Superior temporal gyrus (tissue), 1 donor: ENCODE results near the gene ITGB8.
A peak's percentile ranks its signal among the peaks of the same experiment; 100 is the strongest.

Source experiments
- DNase-seq: peaks from one replicate; pipeline ENCODE4 v3.0.0-alpha.2; 2016; ENCODE audit errors: extremely low spot score

The ITGB8 gene

DNA sequence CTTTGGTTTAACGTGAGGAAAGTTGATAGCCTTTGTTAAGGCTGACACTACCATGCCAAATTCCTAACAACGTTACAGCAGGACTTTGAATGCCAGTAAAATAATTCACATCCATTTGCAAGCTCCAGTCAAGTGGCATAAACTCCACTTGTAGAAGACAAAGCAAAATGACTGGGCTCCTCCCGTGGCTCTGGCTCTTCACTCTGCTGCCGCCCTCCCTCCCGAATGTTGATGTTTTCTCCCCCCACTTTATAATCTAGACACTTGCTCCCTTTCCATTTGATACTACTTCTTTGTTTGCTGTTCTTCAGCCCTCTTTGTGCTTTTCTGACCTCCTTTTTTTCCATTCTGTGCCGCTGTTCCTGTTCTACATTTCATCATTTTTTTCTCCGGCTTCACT lies 22.8 kb upstream of the ITGB8 start:
- no peak for DNase-seq

DNA sequence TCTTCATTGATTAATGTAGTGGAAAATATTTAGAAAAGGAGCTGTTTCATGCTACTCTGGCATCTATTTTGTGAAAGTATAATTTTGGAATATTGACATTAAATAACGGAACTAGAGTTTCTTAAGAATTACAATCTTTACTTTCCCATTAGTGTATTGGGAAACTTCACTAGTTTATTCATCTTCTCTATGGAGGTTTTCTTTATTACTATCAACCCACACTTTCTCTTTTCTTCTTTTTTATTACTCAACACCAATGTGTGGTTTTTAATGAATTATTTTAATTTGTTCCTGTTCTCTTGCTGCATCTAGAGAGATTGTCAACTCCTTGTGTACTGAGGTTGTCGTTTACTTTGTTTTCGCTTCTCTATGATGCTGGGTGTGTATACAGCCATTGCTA lies 20.4 kb upstream of the ITGB8 start:
- no peak for DNase-seq

DNA sequence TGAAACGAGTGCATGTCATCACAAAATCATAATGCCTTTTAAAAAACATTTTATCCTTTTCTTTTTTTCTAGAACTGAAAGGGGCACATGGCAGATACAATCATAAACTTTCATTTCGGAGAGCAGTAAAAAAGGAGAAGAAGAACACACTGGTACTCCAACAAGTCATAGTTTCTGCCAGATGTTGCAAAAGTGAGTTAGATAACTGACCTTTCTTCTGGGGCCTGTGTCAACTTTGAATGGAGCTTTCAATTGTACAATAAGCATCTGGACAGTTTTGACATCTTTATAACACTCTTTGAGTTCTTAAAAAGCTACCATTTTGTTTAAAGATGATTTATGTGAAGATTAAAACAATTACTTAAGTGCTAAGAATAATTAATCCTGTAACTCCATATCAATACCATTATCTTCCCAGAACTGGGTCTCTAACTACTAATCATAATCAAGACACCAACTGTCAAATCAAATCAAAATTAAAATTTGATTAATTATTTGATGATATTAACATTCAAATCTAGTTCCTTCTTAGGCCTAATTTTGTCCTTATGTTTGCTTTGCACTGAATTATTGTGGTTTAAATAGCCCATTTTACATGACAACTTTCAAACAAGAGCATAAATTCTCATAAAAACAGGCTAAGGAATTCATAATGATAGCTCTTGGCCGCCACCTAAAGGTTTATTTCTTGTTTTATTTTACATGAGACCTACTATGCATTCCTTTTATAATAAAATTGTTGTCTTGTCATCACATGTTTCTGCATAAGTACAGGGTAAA lies 19.5 kb upstream of the ITGB8 start:
- peak; percentile 72 for DNase-seq

DNA sequence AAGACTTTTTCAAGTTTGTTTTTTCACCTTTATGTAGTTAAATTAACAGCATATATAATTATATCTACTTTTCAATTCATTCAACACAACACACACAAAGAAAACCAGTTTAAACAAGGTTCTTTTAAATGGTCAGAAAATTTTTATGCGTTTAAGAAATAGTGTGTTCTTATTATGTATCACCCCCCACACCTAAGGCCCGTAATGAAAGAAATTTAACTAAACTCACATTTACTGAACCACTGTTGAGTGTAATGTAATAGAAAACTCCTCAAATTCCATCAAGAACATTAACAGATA lies 19.0 kb upstream of the ITGB8 start:
- DNase-seq = peak; percentile 6

DNA sequence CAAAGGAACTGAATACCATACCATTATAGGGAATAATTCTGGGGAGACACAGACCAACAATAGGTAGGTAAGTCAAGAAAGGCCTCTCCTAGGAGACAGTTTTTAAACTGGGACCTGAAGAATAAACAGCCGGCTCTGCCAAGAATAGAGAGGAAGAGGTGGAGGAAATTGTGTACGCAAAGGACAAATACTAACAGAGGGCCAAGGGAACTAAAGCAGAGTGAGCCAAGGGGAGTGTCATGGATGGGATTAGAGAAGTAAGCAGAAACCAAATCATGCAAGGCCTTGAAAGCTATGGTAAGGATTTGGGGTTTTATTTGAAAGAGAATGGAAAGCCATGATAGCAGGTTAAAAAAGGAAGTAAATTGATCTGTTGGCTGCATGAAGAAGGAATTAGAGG lies 18.1 kb upstream of the ITGB8 start:
- DNase-seq = no peak

DNA sequence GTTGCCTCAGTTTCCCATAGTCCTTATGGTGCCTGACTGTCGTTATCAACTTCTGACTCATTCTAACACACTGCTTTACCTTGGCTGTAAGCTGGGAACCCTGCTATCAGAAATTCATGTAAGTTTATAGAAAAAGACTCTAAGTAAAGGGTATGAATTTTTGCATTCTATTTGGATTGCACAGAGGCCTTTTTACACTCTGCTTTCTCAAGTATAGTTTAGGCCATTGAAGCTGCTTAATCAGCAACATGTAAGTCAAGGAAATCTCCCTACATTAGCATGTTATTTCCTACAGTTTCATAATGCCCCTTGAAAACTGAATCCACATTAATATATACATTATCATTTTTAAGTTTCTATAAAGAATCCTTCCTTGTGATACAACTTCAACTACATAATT lies 17.1 kb upstream of the ITGB8 start:
- DNase-seq = no peak

DNA sequence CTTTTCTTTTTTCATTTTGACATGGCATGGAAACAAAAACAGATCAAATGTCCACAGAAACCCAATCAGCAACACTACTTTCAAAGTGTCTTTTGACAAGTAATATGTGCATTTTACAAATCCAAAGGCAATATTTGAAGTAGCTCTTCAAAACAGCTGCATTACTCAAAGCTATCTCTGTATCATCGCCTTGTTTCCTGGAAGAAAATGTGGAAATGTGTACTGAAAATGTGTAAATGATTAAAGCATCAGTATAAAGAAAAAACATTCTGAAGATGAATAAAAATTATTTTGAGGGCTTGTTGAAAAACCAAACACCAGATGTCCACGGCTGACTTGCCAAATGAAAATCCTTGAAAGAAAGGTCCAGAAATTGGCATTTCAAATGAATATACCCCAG lies 16.5 kb upstream of the ITGB8 start:
- DNase-seq = no peak

DNA sequence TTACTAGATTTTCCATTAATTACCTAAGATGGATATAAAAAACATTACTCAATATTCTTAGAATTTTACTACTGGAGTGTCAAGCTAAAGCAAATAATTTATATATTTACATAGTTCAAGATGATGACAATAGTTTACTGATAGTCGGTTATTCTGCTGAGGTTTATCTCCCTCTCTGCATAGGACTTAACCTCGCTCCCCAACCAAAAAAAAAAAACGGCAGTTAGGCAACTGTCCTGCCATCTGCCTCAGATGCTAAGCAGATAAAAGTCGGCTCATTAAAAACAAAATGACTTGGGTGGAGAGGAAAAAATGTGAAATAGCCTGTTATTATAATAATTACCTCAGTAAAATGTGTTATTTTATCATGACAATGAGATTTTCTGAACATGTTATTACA lies 14.0 kb upstream of the ITGB8 start:
- DNase-seq = no peak

DNA sequence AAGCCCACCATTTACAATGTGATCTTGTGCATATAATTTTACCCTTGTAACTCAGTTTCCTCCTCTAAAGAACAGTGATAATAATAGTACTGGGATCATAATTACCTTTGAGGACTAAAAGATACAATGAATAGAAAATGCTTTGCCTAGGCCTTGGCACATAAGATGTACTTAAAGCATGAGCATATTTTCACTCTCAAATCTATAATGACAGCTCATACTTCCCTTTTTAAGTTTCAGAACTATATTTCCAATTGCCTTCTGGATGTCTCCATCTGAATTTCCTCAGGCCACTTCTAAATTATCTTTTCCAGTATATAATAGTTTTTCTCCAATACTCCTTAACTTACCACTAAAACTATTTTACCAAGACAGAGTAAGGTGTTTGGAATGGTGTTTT lies 13.3 kb upstream of the ITGB8 start:
- no peak for DNase-seq

DNA sequence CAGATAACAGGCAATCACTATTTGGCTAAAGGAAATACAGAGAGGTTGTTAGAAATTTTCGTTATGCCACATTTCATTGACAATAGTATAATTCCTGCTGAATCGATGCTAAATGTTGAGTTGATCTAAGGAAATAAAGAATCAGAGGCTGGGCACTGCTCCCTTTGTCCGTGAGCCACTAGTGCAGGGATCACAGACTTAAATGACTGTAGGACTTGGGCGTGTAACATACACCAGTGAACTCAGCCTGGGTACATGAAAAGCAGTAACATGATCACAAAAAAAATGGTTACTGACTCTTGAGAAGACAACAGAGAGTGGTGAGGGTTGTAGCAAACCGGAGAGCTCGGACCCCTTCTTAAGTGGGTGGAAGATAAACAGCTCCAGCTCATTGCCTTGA lies 11.8 kb upstream of the ITGB8 start:
- DNase-seq = no peak

DNA sequence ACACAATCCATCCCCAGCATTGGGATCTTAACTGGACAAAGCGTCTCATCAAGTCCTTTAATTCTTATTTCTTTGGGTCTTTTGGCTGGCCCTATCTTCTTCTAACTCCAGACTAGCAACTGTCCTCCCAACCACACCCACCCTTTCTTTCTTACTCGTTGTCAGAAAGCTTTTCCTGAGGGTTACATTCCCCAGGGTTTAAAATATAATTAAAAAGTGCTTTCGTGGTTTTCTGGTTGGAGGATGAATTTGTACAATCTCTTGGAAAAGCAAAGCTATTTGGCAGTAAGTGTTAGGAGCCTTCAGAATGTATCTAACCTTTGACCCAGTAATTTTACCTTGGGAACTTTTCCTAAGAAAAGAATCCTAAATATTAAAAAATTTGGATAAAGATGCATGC lies 10.4 kb upstream of the ITGB8 start:
- DNase-seq = no peak

DNA sequence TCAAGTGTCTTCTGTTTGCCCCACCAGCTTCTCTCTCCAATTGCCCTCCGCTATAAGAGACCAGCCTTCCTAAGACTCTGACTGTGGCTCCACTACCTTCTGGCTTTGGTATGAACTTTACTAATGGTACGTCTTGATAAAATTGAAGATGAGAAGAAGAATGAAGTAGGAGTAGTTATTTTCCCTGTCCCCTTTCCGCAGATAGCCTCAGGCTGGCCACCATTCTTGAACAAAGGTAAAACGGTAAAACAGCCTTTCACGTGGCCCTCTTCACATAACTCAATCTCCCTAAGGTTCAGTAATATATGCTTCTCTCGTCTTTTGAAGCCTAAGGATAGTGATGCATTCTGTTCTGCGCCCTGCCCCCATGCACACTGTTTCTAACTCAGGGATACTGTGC lies 9.9 kb upstream of the ITGB8 start:
- no peak for DNase-seq

DNA sequence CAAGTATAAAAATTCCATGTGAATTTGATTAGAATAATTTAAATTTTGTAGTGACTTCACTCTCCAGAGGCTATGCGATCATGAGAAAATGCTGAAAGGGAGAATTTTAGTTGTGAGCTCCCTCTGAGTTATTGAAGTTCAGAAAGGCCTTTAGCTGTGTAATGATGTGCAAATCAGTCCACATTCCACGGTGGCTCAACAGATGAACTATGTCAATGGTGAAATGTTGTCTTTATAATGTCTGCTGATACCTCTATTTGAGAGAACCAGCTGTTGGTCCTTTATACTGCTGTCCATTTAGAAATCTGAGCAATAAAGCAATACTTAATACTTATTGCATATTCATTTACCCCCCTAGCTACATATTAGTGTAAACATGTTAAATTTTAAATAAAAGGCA lies 7.1 kb upstream of the ITGB8 start:
- DNase-seq = no peak

DNA sequence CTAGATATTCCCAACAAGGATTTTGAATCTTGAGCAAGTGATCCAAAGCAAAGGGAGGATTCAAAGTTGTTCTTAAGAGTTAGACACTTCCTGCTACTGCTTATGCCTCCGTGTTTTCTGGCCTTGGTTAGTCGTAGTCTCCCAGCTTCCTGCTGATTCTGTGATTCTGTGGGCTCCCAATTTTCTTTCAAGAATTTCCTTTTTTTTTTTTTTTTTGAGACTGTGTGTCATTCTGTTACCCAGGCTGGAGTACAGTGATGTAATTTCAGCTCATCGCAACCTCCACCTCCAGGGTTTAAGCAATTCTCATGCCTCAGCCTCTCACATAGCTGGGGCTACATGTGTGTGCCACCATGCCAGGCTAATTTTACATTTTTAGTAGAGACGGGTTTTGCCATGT lies 4.4 kb upstream of the ITGB8 start:
- DNase-seq = no peak

DNA sequence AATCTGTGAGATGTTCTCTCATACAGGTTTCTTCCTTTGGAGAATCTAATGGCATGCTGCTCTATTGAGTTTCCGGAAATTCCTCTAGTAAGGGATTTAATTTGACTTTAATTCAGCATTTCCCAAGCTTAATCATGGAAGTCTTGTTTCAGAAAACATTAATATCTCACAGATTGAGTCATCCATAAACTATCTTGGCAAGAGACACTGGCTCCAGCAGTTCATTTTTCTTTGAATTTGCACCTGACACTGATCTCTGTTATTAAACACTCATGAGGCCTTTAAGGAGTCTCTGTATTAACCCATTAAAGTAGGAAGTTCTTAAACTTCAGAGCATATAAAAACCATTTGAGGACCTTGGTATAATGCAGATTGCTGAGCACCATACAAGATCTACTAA lies 3.6 kb upstream of the ITGB8 start:
- DNase-seq = no peak

DNA sequence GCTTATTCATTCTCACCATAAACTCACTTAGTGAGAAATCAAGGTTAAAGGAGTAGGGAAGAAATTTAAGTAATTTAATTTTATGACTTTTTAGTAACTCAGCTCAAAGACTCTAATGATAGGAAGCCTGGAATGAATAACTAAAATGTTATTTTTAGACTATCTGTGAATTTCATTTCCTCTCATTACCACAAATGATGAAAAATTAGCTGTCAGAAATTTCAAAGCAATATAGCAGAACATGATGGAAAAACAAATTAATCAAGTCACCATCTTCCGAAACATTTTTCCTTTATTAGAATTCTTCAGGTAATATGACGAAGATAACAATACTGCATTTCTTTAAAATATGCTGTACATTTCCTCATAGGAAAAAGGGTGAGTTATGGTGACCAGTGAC lies 2.7 kb upstream of the ITGB8 start:
- no peak for DNase-seq

DNA sequence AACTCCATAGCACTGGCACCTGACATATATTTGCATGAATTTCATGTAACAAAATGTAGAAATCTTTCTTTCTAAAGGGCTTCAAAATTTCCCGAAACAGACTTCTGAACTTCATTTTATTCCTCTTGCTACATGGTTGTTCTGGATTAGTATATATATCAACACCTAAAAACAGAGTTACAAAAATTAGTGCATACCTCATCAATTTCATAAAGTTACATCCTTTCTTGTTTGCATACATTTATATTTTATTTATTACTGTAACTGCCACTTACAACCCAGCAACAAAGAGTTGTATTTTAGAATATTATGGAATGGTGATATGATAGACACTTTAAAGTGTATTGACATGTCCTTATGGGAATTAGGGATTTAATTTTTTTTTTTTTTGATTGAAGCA lies 2.0 kb upstream of the ITGB8 start:
- DNase-seq = no peak

DNA sequence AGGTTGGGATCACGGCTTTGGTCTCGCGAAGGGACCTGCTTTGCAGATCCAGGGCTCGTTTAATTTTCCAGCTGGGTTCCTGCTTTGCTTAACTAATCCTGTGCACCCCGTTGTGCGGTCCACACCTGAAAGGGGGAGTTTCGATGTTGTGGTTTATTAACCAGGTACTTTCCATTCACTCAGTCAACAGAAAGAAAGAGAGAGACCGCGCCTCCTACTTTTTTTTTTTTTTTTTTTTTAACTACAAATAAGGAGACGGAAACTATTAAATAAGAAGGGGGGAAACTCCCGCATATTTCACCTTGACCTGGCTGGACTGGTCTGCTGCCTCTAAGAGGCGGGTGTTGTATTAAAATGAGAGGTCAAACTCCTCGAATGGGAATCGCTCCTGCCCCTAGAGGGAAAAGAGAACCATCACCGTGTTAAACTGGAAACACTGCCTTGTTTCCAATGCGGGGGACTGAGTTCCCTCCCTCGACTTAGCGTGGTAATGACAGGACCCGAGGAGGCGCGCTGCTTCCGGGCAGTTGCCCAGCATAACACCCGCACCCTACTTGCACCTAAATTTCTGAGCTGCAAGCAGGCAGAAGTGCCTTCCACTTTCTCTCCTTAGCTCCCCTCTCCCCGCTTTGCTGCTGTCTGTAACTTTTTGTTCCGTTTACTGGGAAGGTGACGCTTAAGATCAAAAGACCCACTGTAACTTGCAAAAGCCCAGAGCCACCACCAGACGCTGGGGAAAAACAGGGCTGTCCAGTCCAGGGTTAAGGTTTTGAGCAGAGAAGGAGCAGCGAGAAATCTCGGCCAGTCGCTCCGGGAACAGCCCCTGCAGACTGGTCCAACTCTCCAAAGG lies 1.1 kb upstream of the ITGB8 start:
- DNase-seq = peak; percentile 84

DNA sequence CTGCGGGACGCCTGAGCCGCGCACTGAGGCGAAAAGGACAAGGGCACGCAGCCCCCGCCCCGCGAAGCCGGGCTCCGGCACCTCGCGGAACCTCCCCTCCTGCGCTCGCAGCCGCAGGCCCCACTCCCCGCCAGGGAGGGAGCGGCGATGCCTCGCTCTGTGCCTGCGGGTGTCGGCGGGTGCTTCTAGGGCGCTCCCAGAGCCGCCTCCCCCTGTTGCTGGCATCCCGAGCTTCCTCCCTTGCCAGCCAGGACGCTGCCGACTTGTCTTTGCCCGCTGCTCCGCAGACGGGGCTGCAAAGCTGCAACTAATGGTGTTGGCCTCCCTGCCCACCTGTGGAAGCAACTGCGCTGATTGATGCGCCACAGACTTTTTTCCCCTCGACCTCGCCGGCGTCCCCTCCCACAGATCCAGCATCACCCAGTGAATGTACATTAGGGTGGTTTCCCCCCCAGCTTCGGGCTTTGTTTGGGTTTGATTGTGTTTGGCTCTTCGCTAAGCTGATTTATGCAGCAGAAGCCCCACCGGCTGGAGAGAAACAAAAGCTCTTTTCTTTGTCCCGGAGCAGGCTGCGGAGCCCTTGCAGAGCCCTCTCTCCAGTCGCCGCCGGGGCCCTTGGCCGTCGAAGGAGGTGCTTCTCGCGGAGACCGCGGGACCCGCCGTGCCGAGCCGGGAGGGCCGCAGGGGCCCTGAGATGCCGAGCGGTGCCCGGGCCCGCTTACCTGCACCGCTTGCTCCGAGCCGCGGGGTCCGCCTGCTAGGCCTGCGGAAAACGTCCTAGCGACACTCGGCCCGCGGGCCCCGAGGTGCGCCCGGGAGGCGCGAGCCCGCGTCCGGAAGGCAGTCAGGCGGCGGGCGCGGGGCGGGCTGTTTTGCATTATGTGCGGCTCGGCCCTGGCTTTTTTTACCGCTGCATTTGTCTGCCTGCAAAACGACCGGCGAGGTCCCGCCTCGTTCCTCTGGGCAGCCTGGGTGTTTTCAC lies 519 bp downstream of the ITGB8 start:
- DNase-seq = peak; percentile 92

DNA sequence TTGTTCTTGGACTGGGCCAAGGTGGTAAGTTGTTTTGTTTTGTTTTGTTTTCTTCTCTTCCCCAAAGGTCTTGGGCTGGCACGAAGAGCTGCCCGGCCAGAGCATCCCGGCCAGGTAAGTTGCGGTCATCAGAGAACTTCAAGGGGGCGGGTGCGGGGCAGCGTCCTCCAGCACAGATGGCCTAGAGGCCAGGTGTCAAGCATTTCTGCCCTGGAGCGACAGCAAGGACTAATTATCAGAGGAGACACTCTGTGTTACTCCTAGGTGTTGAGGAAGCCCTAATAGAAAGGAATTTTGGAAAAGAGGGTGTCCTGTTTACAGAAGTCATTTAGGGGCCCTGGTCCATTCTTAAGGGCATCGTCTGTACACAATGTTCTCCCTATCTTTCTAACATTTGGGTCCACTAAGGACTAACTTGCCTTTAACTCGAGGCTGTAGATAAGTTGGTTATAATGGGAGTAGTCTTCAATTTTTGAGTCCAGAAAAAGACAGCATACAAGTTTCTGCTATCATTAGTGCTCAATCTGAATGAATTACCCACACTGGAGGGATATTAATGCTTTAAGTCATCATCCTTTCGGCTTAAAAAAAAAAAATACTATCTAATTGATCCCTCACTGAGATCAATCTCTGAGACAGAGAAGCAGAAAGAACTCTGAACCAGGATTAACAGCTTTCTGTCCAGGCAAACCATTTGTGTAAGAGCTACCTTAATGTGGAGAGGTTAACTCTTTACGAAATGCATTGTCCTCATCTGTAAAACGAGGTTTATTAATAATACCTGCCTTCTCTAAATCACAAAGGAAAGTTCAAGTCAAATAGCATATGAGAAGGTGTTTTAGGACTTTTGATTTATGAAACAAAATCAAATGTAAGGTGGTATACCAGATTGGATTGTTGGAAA lies 1.5 kb downstream of the ITGB8 start:
- DNase-seq = peak; percentile 68

DNA sequence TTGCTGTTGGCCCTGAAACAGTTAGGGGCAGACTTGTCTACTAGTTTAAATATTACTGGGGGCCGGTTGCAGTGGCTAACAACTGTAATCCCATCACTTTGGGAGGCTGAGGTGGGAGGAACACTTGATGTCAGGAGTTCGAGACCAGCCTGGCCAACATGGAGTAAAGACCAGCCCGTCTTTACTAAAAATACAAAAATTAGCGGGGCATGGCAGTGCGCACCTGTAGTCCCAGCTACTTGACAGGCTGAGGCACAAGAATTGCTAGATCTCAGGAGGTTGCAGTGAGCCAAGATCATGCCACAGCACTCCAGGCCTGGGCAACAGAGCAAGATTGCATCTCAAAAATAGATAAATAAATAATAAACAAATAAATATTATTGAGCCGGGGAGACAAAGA lies 7.6 kb downstream of the ITGB8 start:
- no peak for DNase-seq
